CD14-positive monocyte (primary cell): ENCODE data around the gene MRPL43. TPM values are rescaled to one million over a fixed set of nuclear protein-coding genes. Genes with fewer than 3 reads are reported as not detected.
A peak's percentile ranks its signal among the peaks of the same experiment; 100 is the strongest.

Source experiments
- DNase-seq, 3 donors: peaks; one replicate each; pipeline ENCODE4 v3.0.0-alpha.2; 2011 to 2022
- H2AFZ ChIP-seq: 2 replicates; pipeline ENCODE4 v1.6.0; 2012; ENCODE audit warnings: mild to moderate bottlenecking, low read depth, low read length, inconsistent platforms; ENCODE audit not compliant: insufficient read depth, poor library complexity, severe bottlenecking
- H3K27ac ChIP-seq, 2 donors: 1 replicate in 1 of 2; 2 replicates in 1 of 2; pipeline ENCODE4 v1.5.1; 2012 to 2013; ENCODE audit warnings: low read length in 2 of 2, control low read depth in 1 of 2, inconsistent platforms in 1 of 2, low read depth in 1 of 2, mild to moderate bottlenecking in 1 of 2
- H3K27me3 ChIP-seq, 2 donors: one replicate each; pipeline versions ENCODE4 v1.6.0 to v1.6.1; 2011 to 2013; ENCODE audit warnings: low read length in 2 of 2; ENCODE audit not compliant: control insufficient read depth in 2 of 2, insufficient read depth in 2 of 2
- H3K36me3 ChIP-seq, 2 donors: replicated peaks in 1 of 2; 1 replicate in 1 of 2; 2 replicates in 1 of 2; pipeline versions ENCODE4 v1.5.1 to v1.6.1; 2012 to 2013; ENCODE audit warnings: low read length in 2 of 2, control low read depth in 1 of 2, inconsistent platforms in 1 of 2, mild to moderate bottlenecking in 1 of 2; ENCODE audit not compliant: insufficient read depth in 2 of 2, control insufficient read depth in 1 of 2
- H3K4me1 ChIP-seq, 2 donors: 1 replicate in 1 of 2; 2 replicates in 1 of 2; pipeline versions ENCODE4 v1.5.1 to v1.6.1; 2012 to 2013; ENCODE audit warnings: low read length in 2 of 2, control low read depth in 1 of 2, inconsistent platforms in 1 of 2, mild to moderate bottlenecking in 1 of 2, moderate library complexity in 1 of 2; ENCODE audit not compliant: insufficient read depth in 2 of 2, control insufficient read depth in 1 of 2
- H3K4me2 ChIP-seq: replicated peaks from 2 replicates; pipeline ENCODE3; 2012; ENCODE audit warnings: low read length, moderate library complexity, mild to moderate bottlenecking; ENCODE audit not compliant: poor library complexity, severe bottlenecking; ENCODE audit errors: extremely low read depth
- H3K4me3 ChIP-seq, 3 experiments: fragments of 200-600 bp in 1 of 3; sonication (generic) in 1 of 3; replicated peaks in 1 of 3; 1 replicate in 2 of 3; 2 replicates in 1 of 3; pipeline ENCODE4 v1.5.1; 2011 to 2013; ENCODE audit warnings: low read length in 3 of 3, mild to moderate bottlenecking in 3 of 3, control low read depth in 2 of 3, low read depth in 2 of 3, inconsistent platforms in 1 of 3, moderate library complexity in 1 of 3
- H3K79me2 ChIP-seq: 2 replicates; pipeline ENCODE4 v1.6.0; 2012; ENCODE audit warnings: mild to moderate bottlenecking, control low read depth, inconsistent platforms, low read length, moderate library complexity; ENCODE audit not compliant: insufficient read depth
- H3K9ac ChIP-seq: 2 replicates; pipeline ENCODE4 v1.6.0; 2017; ENCODE audit warnings: low read length, mild to moderate bottlenecking; ENCODE audit not compliant: insufficient read depth, poor library complexity, severe bottlenecking
- H3K9me3 ChIP-seq, 2 donors: replicated peaks in 1 of 2; 1 replicate in 1 of 2; 2 replicates in 1 of 2; pipeline versions ENCODE4 v1.5.1 to v1.6.1; 2012 to 2013; ENCODE audit warnings: low read length in 2 of 2, control low read depth in 1 of 2; ENCODE audit not compliant: control insufficient read depth in 1 of 2, insufficient read depth in 1 of 2
- H4K20me1 ChIP-seq: 2 replicates; pipeline ENCODE4 v1.6.0; 2012; ENCODE audit warnings: mild to moderate bottlenecking, low read length, control low read depth, moderate library complexity; ENCODE audit not compliant: insufficient read depth
- H3K27ac Mint-ChIP-seq, 7 donors: one replicate each; pipeline ENCODE4 v1.8.0; 2020; ENCODE audit warnings: mild to moderate bottlenecking in 7 of 7, mixed read lengths in 7 of 7, moderate library complexity in 6 of 7, inconsistent platforms in 2 of 7
- H3K27me3 Mint-ChIP-seq, 3 donors: one replicate each; pipeline ENCODE4 v1.8.0; 2021 to 2022; ENCODE audit warnings: low read depth in 3 of 3, mild to moderate bottlenecking in 3 of 3, mixed read lengths in 3 of 3, moderate library complexity in 3 of 3, inconsistent platforms in 1 of 3
- H3K36me3 Mint-ChIP-seq, 2 donors: one replicate each; pipeline ENCODE4 v1.8.0; 2020; ENCODE audit warnings: mixed read lengths in 2 of 2, inconsistent platforms in 1 of 2, mild to moderate bottlenecking in 1 of 2
- H3K4me1 Mint-ChIP-seq: one replicate; pipeline ENCODE4 v1.8.0; 2020; ENCODE audit warnings: mild to moderate bottlenecking, mixed read lengths
- H3K4me3 Mint-ChIP-seq, 2 donors: one replicate each; pipeline ENCODE4 v1.8.0; 2020; ENCODE audit warnings: mild to moderate bottlenecking in 2 of 2, mixed read lengths in 2 of 2, moderate library complexity in 1 of 2
- H3K9me3 Mint-ChIP-seq, 7 donors: one replicate each; pipeline ENCODE4 v1.8.0; 2020 to 2022; ENCODE audit warnings: mixed read lengths in 7 of 7, mild to moderate bottlenecking in 6 of 7, moderate library complexity in 6 of 7, inconsistent platforms in 2 of 7
- CTCF ChIP-seq: fragments of 200-600 bp; IDR thresholded peaks from one replicate; pipeline ENCODE4 v1.8.0; 2022; ENCODE audit warnings: antibody characterized with exemption, mild to moderate bottlenecking
- WGBS: methylation state at CpG from one replicate; pipeline ENCODE4 v1.1.5; 2013; ENCODE audit warnings: missing lambda C conversion rate; ENCODE audit not compliant: insufficient coverage; 5-methylcytosine and 5-hydroxymethylcytosine counted together
- intact Hi-C, 2 donors: fragments of 100-400 bp; cut with micrococcal nuclease; formaldehyde crosslinking; loops; one replicate each; pipeline versions ENCODE4 v1.15.0 to v1.15.1; 2023
- polyA plus RNA-seq, 3 donors: library from polyadenylated mRNA; depleted of rRNA in 1 of 3; unstranded in 2 of 3; stranded (reverse) in 1 of 3; fragments of 300-500 nt in 2 of 3; fragments of >200 nt in 1 of 3; fragmentation: Illumina TruSeq in 2 of 3; gene quantifications; 1 replicate in 2 of 3; 2 replicates in 1 of 3; pipeline ENCODE4 v1.2.3, GENCODE V29; 2012 to 2021

Gene MRPL43
- polyA plus RNA-seq, 3 donors: 69.5 to 123 (median 98.0) TPM

GRCh38 chr10:100962351-100963080, 24.8 kb downstream of the MRPL43 start:
- H3K27me3 Mint-ChIP-seq: peaks cover 0 to 1% (median 0%) of the 10 kb centered on the region in 3 donors
- peaks cover 2% of the 10 kb centered on the region for H3K4me1 Mint-ChIP-seq
- Histone ChIP-seq H3K4me1 (no peaks in the 10 kb centered on the region), H3K4me2 (no peak overlapping the region), H3K9ac (no peak overlapping the region), H3K27ac (no peak overlapping the region), H3K9me3 (no peaks in the 10 kb centered on the region), H4K20me1 (no peaks in the 10 kb centered on the region), H3K79me2 (no peaks in the 10 kb centered on the region), H2AFZ (no peak overlapping the region), H3K27me3 (no peaks in the 10 kb centered on the region), H3K4me3 (no peak overlapping the region), H3K36me3 (peaks cover 66 to 85% of the 10 kb centered on the region in 2 donors)
- peaks cover 60 to 70% of the 10 kb centered on the region in 2 donors for H3K36me3 Mint-ChIP-seq
- H3K27ac Mint-ChIP-seq: peak overlapping the region in 1 of 7 donors; percentile 62
- intact Hi-C loops: no loop called here
- no peak for TF ChIP-seq CTCF
- no peak overlapping the region for H3K4me3 Mint-ChIP-seq
- no CpG with 5 or more reads among the region's 4 CpGs for WGBS
- DNase-seq: no peak
- no peaks in the 10 kb centered on the region for H3K9me3 Mint-ChIP-seq

DNA sequence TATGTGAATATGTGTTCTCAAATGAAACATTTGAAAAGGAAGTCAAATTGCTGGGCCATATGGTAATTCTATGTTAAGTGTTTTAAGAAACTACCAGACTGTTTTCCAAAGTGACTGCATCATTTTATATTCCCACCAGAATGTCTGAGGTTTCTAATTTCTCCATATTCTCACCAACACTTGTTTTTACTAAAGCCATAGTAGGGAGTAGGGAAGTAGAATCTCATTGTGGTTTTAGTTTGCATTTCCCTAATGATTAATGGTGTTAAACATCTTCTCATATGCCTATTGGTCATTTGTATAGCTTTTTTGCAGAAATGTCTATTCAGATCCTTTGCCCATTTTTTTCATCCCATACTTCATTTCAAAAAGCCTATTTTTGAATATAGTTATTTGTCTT, 27.0 kb downstream of the MRPL43 start:
- Histone ChIP-seq H3K36me3 (peaks cover 77 to 89% of the 10 kb centered on the region in 2 donors), H3K4me1 (no peaks in the 10 kb centered on the region), H2AFZ (no peak overlapping the region), H4K20me1 (no peaks in the 10 kb centered on the region), H3K4me2 (no peak overlapping the region), H3K79me2 (no peaks in the 10 kb centered on the region), H3K9ac (no peak overlapping the region), H3K4me3 (no peak overlapping the region), H3K9me3 (no peaks in the 10 kb centered on the region), H3K27ac (no peak overlapping the region), H3K27me3 (no peaks in the 10 kb centered on the region)
- peaks cover 62 to 77% of the 10 kb centered on the region in 2 donors for H3K36me3 Mint-ChIP-seq
- H3K4me1 Mint-ChIP-seq: peaks cover 2% of the 10 kb centered on the region
- H3K4me3 Mint-ChIP-seq: no peak overlapping the region
- intact Hi-C loops: no loop called here
- H3K27me3 Mint-ChIP-seq: no peaks in the 10 kb centered on the region
- no peak for DNase-seq
- no peaks in the 10 kb centered on the region for H3K9me3 Mint-ChIP-seq
- H3K27ac Mint-ChIP-seq: peak overlapping the region in 2 of 7 donors; percentile 5 to 14
- TF ChIP-seq CTCF: no peak
